Measurements from ENCODE around the gene WTIP.
"Not testable (repeated sequence)": the region's sequence is repeated elsewhere in the genome, so short reads cannot be mapped to it uniquely, and the experiment has no call there.

Gene WTIP

GRCh38 chr19:34480971-34481841 is at the start of gene WTIP:
Gene WTIP, plus strand, starts transcription at chr19:34481758. Its CDS starts 217 bp downstream, at chr19:34481975.
- DNase-seq, result no peak

- DNase-seq, result no peak
Observed at GRCh38 chr19:34432797-34433196, 48.8 kb upstream of the WTIP start.

- no peak for DNase-seq
Observed at GRCh38 chr19:34436716-34437115, 44.8 kb upstream of the WTIP start.

GRCh38 chr19:34448191-34448590 is 33.4 kb upstream of the WTIP start:
- DNase-seq, result no peak

GRCh38 chr19:34452723-34453122 is 28.8 kb upstream of the WTIP start:
- DNase-seq, result no peak

GRCh38 chr19:34454091-34454490 is 27.5 kb upstream of the WTIP start:
- DNase-seq, result no peak

- no peak for DNase-seq
Observed at GRCh38 chr19:34454685-34455084, 26.9 kb upstream of the WTIP start.

GRCh38 chr19:34455783-34456480 is 25.6 kb upstream of the WTIP start:
- DNase-seq, result not testable (repeated sequence)

- DNase-seq, result no peak
Observed at GRCh38 chr19:34457446-34457845, 24.1 kb upstream of the WTIP start.

GRCh38 chr19:34458677-34459076 is 22.9 kb upstream of the WTIP start:
- no peak for DNase-seq

- no peak for DNase-seq
Observed at GRCh38 chr19:34459614-34460013, 21.9 kb upstream of the WTIP start.

- no peak for DNase-seq
Observed at GRCh38 chr19:34461375-34462100, 20.0 kb upstream of the WTIP start.

- not testable (repeated sequence) for DNase-seq
Observed at GRCh38 chr19:34464785-34465184, 16.8 kb upstream of the WTIP start.

GRCh38 chr19:34468409-34468808 is 13.1 kb upstream of the WTIP start:
- DNase-seq, result no peak

GRCh38 chr19:34469026-34469425 is 12.5 kb upstream of the WTIP start:
- DNase-seq, result not testable (repeated sequence)

- no peak for DNase-seq
Observed at GRCh38 chr19:34471906-34472700, 9.5 kb upstream of the WTIP start.

GRCh38 chr19:34474233-34474989 is 7.1 kb upstream of the WTIP start:
- DNase-seq, result no peak

GRCh38 chr19:34475026-34475974 is 6.3 kb upstream of the WTIP start:
- DNase-seq, result no peak

- no peak for DNase-seq
Observed at GRCh38 chr19:34475975-34476594, 5.5 kb upstream of the WTIP start.

- DNase-seq, result not testable (repeated sequence)
Observed at GRCh38 chr19:34478496-34478895, 3.1 kb upstream of the WTIP start.

All from NCI-H524 treated with DMSO at 0.1 percent for 48 hours (cell line).